ENCODE results near the gene CFAP45.
A peak's percentile ranks its signal among the peaks of the same experiment; 100 is the strongest.

CFAP45 gene, protein sequence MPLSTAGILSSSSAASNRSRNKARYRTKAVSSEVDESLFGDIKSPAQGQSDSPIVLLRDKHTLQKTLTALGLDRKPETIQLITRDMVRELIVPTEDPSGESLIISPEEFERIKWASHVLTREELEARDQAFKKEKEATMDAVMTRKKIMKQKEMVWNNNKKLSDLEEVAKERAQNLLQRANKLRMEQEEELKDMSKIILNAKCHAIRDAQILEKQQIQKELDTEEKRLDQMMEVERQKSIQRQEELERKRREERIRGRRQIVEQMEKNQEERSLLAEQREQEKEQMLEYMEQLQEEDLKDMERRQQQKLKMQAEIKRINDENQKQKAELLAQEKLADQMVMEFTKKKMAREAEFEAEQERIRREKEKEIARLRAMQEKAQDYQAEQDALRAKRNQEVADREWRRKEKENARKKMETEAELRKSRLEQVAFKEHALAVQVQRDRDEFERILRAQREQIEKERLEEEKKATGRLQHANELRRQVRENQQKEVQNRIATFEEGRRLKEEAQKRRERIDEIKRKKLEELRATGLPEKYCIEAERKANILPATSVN

DNA sequence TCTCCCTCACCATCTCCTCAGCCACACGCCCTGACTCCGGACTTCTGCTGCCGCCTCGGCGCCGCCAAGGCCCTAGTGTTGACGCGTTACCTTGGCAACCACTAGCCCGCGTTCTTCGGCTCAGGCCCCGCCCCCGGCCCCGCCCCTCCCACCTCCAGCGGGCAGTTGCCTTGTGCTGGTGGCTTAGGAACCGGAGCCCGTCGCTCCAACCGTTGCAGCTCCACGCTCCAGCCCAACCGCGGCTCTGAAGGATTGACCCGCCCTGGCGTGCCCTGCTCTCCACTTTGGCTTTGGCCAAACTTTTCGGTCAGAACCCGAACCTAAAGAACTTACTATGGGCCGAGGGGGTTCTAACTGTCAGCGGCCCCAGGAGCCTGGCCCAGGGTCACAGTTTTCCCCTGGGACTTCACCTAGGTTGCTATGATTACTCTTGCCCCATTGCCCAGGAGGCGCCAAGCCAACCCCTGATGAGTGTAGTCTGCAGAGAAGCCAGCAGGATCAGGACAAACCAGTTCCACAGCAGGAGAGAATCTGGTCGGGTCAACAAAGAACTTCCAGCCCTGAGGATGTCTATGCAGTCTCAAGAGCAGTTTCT is at the start of gene CFAP45:
CFAP45 (minus strand) TSS at position 80 of the 595 bp plus-strand sequence; CDS start at position 13, 67 bp downstream.
- peak; percentile 83 for DNase-seq (ENCODE audit: low spot score)
- in situ Hi-C loops (cut with MboI; ENCODE audit: low sequenced_read_pairs, unreplicated experiment) = no loop called here
- TF ChIP-seq, protein P1, sequence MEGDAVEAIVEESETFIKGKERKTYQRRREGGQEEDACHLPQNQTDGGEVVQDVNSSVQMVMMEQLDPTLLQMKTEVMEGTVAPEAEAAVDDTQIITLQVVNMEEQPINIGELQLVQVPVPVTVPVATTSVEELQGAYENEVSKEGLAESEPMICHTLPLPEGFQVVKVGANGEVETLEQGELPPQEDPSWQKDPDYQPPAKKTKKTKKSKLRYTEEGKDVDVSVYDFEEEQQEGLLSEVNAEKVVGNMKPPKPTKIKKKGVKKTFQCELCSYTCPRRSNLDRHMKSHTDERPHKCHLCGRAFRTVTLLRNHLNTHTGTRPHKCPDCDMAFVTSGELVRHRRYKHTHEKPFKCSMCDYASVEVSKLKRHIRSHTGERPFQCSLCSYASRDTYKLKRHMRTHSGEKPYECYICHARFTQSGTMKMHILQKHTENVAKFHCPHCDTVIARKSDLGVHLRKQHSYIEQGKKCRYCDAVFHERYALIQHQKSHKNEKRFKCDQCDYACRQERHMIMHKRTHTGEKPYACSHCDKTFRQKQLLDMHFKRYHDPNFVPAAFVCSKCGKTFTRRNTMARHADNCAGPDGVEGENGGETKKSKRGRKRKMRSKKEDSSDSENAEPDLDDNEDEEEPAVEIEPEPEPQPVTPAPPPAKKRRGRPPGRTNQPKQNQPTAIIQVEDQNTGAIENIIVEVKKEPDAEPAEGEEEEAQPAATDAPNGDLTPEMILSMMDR (IDR thresholded peaks at IDR 0.05; ENCODE audit: borderline replicate concordance, control extremely low read depth, extremely low read depth, insufficient read depth, missing control alignments) = no peak

DNA sequence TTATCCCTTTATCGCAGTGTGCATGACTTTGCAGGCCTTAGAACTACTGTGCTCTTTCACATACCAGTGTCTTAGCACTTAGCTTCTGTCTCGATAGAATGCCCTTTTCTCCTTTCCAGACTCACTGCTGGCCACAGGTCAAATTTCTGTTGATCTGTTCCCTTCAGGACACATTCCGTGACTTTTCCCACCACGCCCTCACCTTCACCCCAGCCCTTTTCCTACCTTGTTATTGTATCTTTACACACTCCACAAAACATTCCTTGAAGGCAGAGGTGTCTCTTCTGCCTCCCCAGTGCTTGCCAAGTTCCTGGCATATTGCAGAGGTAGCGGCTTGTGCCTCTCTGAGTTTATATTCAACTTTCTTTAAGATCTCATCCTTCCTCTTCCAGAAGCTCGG is 49.2 kb upstream of the CFAP45 start:
- TF ChIP-seq, protein P1 (IDR thresholded peaks at IDR 0.05; ENCODE audit: borderline replicate concordance, control extremely low read depth, extremely low read depth, insufficient read depth, missing control alignments) = no peak
- DNase-seq (ENCODE audit: low spot score) = no peak
- in situ Hi-C loops (cut with MboI; ENCODE audit: low sequenced_read_pairs, unreplicated experiment) = no loop called here

DNA sequence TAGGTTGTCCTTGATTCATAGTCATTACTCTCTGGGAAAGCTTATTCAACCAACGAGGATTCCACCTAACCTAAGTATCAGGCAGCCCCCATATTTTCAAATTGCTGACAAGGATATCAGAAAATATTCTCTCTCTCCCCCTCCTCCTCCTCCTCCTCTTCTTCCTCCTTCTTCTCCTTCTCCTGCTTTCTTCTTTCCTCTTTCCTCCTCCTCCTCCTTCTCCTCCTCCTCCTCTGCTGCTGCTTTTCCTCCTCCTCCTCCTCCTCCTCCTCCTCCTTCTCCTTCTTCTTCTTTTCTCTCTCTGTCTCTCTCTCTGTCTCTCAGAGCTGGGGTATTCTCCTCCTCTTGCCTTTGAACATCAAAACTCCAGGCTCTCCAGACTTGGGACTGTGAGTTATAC is 48.0 kb upstream of the CFAP45 start:
- in situ Hi-C loops (cut with MboI; ENCODE audit: low sequenced_read_pairs, unreplicated experiment) = no loop called here
- DNase-seq (ENCODE audit: low spot score) = no peak
- TF ChIP-seq, protein P1 (IDR thresholded peaks at IDR 0.05; ENCODE audit: borderline replicate concordance, control extremely low read depth, extremely low read depth, insufficient read depth, missing control alignments) = no peak

DNA sequence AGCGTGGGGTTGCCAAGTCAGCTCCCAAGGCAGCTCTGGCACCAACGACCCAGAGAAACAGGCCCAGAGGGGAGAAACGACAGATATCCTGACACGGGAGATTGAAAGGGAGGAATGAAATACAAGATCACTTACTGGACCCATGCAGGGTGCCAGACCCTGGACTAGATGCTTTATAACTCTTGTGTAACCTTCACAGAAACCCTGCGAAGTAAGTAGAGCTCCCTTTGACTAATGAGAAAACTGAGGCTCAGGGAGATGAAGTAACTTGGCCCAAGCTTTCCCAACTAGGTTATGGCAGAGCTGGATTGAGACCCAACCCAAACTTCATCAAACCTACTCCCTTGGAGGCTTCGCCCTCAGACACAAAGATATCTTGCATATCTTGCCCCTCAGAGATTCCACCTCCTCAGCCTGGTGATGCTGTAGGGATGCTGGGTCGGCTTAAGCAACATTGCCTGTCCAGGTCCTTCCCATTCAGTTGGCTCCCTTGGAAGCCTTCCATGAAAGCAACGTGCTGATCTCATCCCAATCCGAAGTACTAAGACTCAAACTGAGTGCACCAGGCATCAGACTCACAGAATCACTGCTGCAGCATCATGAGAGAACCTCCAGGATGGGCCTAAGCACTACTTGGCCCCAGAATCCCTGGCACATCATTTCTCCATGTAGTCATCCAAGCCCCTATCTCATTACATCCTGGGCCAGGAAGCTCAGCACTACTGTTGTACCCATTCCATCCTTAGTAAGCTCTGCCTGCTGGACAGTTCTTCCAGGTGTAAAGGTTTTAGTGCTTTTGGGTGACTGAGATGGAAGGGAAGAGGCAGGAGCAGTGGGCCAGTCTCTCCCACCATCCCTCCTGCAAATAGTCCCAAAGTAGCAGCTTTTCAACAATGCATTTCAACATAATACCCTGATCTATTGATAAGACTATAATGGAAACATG is 46.5 kb upstream of the CFAP45 start:
- TF ChIP-seq, protein P1 (IDR thresholded peaks at IDR 0.05; ENCODE audit: borderline replicate concordance, control extremely low read depth, extremely low read depth, insufficient read depth, missing control alignments) = no peak
- no peak for DNase-seq (ENCODE audit: low spot score)
- in situ Hi-C loops (cut with MboI; ENCODE audit: low sequenced_read_pairs, unreplicated experiment) = no loop called here

DNA sequence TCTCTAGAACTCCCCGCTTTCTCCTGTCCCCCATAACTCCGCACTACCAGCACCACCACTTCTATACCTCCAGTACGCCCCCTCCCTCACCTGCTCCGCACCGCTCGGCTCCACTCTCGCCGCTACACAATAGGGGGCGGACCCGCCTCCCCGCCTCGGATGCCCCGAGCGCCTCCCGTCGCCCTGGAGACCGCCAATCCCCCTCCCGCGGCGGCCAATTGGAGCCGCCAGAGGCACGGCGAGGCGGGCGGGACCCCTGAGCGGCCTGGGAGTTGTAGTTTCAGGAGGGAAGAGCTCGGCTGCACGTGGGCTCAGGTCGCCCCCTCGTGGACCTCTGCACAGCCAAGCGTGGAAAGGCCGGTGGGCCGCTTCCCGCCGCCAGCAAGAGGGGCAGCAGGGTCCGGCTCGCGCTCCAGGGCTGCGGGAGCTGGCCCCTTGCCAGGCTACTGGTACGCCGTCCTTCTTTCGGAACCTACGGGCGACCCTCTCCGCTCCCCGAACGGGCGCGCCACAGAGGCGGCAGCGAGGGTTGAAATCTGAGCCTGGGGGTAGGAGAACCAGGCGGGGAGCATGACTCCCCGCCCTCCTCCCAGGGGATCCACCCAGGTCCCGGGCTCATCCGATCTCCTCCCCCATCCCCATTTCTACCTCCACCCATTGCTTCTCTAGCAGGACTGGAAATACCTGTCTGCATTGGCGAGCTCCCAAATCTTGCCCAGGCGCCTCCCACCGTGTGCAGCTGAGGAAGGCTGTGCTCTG is 45.7 kb upstream of the CFAP45 start, which contains the start of gene IGSF9:
IGSF9 (minus strand) TSS at position 131 of the 759 bp plus-strand sequence. CDS start 2,159 bp downstream, outside the sequence.
- DNase-seq (ENCODE audit: low spot score) = peak; percentile 77
- in situ Hi-C loops (cut with MboI; ENCODE audit: low sequenced_read_pairs, unreplicated experiment) = no loop called here
- TF ChIP-seq, protein P1 (IDR thresholded peaks at IDR 0.05; ENCODE audit: borderline replicate concordance, control extremely low read depth, extremely low read depth, insufficient read depth, missing control alignments) = peak; percentile 38

All from GM13976 (cell line).